SK-N-SH treated with all-trans-retinoic acid at 6 μM for 48 hours (cell line): ENCODE data around the gene AFAP1.

ENCODE experiments used
- ATAC-seq: fragments of 200-7000 bp; cut with Tn5 transposase; 3 replicates; pipeline ENCODE4 v1.9.1; 2020; ENCODE audit warnings: mild to moderate bottlenecking, moderate library complexity
- ARNTL ChIP-seq: fragments of 450-650 bp; formaldehyde crosslinking; IDR thresholded peaks from 2 replicates; pipeline ENCODE4 v1.5.0; 2020; ENCODE audit warnings: low read depth, mild to moderate bottlenecking, moderate library complexity, borderline replicate concordance
- BACH2 ChIP-seq: fragments of 250-450 bp; sonication (Bioruptor Pico); IDR thresholded peaks from 2 replicates; pipeline ENCODE4 v1.9.0; 2021; ENCODE audit warnings: mild to moderate bottlenecking, borderline replicate concordance
- CSDC2 ChIP-seq: fragments of 250-450 bp; sonication (Bioruptor Pico); IDR thresholded peaks from 2 replicates; pipeline ENCODE4 v1.5.0; 2020; ENCODE audit warnings: mild to moderate bottlenecking, moderate library complexity
- ESRRG ChIP-seq: fragments of 250-450 bp; sonication (Bioruptor Pico); IDR thresholded peaks from 2 replicates; pipeline ENCODE4 v1.6.1; 2021; ENCODE audit warnings: mild to moderate bottlenecking
- GLIS3 ChIP-seq: fragments of 250-450 bp; sonication (Bioruptor Pico); IDR thresholded peaks from 2 replicates; pipeline ENCODE4 v1.5.0; 2020; ENCODE audit warnings: mild to moderate bottlenecking, moderate library complexity
- ISL1 ChIP-seq: fragments of 250-450 bp; sonication (Bioruptor Pico); IDR thresholded peaks from 2 replicates; pipeline ENCODE4 v2.1.2; 2022; ENCODE audit warnings: mild to moderate bottlenecking, moderate library complexity
- OSR1 ChIP-seq: fragments of 250-450 bp; sonication (Bioruptor Pico); IDR thresholded peaks from 2 replicates; pipeline ENCODE4 v1.8.0; 2022; ENCODE audit warnings: moderate library complexity, mild to moderate bottlenecking, inconsistent platforms
- PPARA ChIP-seq: fragments of 250-450 bp; sonication (Bioruptor Pico); IDR thresholded peaks from 2 replicates; pipeline ENCODE4 v1.5.0; 2020; ENCODE audit warnings: mild to moderate bottlenecking, borderline replicate concordance
- RARB ChIP-seq: fragments of 250-450 bp; sonication (Bioruptor Pico); IDR thresholded peaks from 2 replicates; pipeline ENCODE4 v1.8.0; 2021; ENCODE audit warnings: mild to moderate bottlenecking, moderate library complexity
- SNAI2 ChIP-seq: fragments of 250-450 bp; sonication (Bioruptor Pico); IDR thresholded peaks from 2 replicates; pipeline ENCODE4 v1.5.0; 2020; ENCODE audit warnings: mild to moderate bottlenecking, moderate library complexity
- TCF4 ChIP-seq: fragments of 250-450 bp; sonication (Bioruptor Pico); IDR thresholded peaks from 2 replicates; pipeline ENCODE4 v1.8.0; 2021; ENCODE audit warnings: mild to moderate bottlenecking, moderate library complexity, borderline replicate concordance
- TOX ChIP-seq: fragments of 250-450 bp; sonication (Bioruptor Pico); IDR thresholded peaks from 2 replicates; pipeline ENCODE4 v1.8.0; 2021; ENCODE audit warnings: mild to moderate bottlenecking, moderate library complexity, borderline replicate concordance
- ZC3H10 ChIP-seq: fragments of 250-450 bp; sonication (Bioruptor Pico); IDR thresholded peaks from 2 replicates; pipeline ENCODE4 v1.5.1; 2021; ENCODE audit warnings: mild to moderate bottlenecking, moderate library complexity
- ZFP3 ChIP-seq: fragments of 250-450 bp; sonication (Bioruptor Pico); IDR thresholded peaks from 2 replicates; pipeline ENCODE4 v1.5.0; 2020; ENCODE audit warnings: mild to moderate bottlenecking, moderate library complexity
- ZFP30 ChIP-seq: fragments of 450-650 bp; formaldehyde crosslinking; IDR thresholded peaks from 2 replicates; pipeline ENCODE4 v1.5.0; 2022; ENCODE audit warnings: mild to moderate bottlenecking, moderate library complexity
- ZNF565 ChIP-seq: fragments of 450-650 bp; formaldehyde crosslinking; conservative IDR thresholded peaks from 2 replicates; pipeline ENCODE4 v1.5.0; 2020; ENCODE audit warnings: low read depth, mild to moderate bottlenecking, moderate library complexity
- ZNF70 ChIP-seq: fragments of 450-650 bp; formaldehyde crosslinking; IDR thresholded peaks from 2 replicates; pipeline ENCODE4 v1.5.0; 2020; ENCODE audit warnings: mild to moderate bottlenecking, moderate library complexity
- ZNF8 ChIP-seq: fragments of 450-650 bp; formaldehyde crosslinking; IDR thresholded peaks from 2 replicates; pipeline ENCODE4 v1.5.0; 2020; ENCODE audit warnings: mild to moderate bottlenecking, moderate library complexity
- TF ChIP-seq, protein P1 (sequence below): fragments of 250-450 bp; sonication (Bioruptor Pico); IDR thresholded peaks from 2 replicates; pipeline ENCODE4 v1.5.1; 2020; ENCODE audit warnings: low read depth, mild to moderate bottlenecking, moderate library complexity
- TF ChIP-seq, protein P2 (sequence below): fragments of 250-450 bp; sonication (Bioruptor Pico); IDR thresholded peaks from 2 replicates; pipeline ENCODE4 v1.5.1; 2021; ENCODE audit warnings: mild to moderate bottlenecking, moderate library complexity
- TF ChIP-seq, protein P3 (sequence below): fragments of 250-450 bp; sonication (Bioruptor Pico); IDR thresholded peaks from 2 replicates; pipeline ENCODE4 v1.8.0; 2021; ENCODE audit warnings: low read depth, mild to moderate bottlenecking, moderate library complexity, borderline replicate concordance
- TF ChIP-seq, protein P4 (sequence below): fragments of 250-450 bp; sonication (Bioruptor Pico); IDR thresholded peaks from 2 replicates; pipeline ENCODE4 v1.5.0; 2020; ENCODE audit warnings: mild to moderate bottlenecking, moderate library complexity
- TF ChIP-seq, protein P5 (sequence below): fragments of 250-450 bp; sonication (Bioruptor Pico); IDR thresholded peaks from 2 replicates; pipeline ENCODE4 v1.8.0; 2020; ENCODE audit warnings: mild to moderate bottlenecking, moderate library complexity, borderline replicate concordance

AFAP1 gene

DNA sequence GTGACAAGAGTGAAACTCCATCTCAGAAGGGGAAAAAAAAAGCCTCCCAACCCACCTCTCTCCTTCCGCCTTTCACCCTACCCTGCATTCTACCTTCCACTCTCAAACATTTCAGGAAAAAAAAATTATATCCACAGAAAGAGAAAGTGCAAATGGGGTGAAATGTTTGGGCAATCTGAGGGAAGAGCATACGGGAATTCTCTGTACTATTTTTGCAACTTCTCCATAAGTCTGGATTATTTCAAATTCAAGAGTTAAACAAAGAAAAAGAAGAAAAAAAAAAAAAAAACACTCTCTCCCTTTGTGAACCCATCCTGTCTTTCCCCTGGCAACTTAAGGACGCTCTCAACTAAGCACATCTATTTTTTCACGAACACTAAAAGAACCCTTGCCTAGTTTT is 41.3 kb downstream of the AFAP1 start:
- no peak for ATAC-seq
- TF ChIP-seq ZNF565 (CRISPR knock-in tag) (no peak), ZC3H10 (no peak), ZFP30 (CRISPR knock-in tag) (no peak), ZNF8 (CRISPR knock-in tag) (no peak), CSDC2 (CRISPR knock-in tag) (no peak), GLIS3 (CRISPR knock-in tag) (no peak), OSR1 (CRISPR knock-in tag) (no peak), SNAI2 (CRISPR knock-in tag) (no peak)
- TF ChIP-seq, protein P1, sequence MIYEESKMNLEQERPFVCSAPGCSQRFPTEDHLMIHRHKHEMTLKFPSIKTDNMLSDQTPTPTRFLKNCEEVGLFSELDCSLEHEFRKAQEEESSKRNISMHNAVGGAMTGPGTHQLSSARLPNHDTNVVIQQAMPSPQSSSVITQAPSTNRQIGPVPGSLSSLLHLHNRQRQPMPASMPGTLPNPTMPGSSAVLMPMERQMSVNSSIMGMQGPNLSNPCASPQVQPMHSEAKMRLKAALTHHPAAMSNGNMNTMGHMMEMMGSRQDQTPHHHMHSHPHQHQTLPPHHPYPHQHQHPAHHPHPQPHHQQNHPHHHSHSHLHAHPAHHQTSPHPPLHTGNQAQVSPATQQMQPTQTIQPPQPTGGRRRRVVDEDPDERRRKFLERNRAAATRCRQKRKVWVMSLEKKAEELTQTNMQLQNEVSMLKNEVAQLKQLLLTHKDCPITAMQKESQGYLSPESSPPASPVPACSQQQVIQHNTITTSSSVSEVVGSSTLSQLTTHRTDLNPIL (CRISPR knock-in tag): no peak

DNA sequence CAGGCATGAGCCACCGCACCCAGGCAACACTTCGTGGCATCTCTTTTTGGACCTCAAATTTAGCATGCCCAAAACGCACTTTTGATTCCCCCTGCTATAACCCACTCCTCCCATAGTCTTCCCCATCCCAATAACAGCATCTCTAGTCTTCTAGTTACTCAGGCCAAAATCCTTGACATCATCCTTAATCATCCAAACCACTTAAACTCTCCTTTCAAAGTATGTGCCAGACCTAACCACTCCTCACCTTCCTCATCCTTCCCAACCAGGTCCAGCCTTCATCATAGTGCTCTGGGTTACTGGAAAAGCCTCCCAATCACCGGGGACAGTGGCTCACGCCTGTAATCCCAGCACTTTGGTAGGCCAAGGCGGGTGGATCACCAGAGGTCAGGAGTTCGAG is 41.9 kb downstream of the AFAP1 start:
- ATAC-seq: no peak
- TF ChIP-seq TOX (CRISPR knock-in tag) (no peak), ZNF8 (CRISPR knock-in tag) (no peak), ZFP30 (CRISPR knock-in tag) (no peak), ZNF70 (CRISPR knock-in tag) (no peak), OSR1 (CRISPR knock-in tag) (no peak), CSDC2 (CRISPR knock-in tag) (no peak), BACH2 (CRISPR knock-in tag) (no peak), ARNTL (CRISPR knock-in tag) (no peak)
- TF ChIP-seq, protein P2, sequence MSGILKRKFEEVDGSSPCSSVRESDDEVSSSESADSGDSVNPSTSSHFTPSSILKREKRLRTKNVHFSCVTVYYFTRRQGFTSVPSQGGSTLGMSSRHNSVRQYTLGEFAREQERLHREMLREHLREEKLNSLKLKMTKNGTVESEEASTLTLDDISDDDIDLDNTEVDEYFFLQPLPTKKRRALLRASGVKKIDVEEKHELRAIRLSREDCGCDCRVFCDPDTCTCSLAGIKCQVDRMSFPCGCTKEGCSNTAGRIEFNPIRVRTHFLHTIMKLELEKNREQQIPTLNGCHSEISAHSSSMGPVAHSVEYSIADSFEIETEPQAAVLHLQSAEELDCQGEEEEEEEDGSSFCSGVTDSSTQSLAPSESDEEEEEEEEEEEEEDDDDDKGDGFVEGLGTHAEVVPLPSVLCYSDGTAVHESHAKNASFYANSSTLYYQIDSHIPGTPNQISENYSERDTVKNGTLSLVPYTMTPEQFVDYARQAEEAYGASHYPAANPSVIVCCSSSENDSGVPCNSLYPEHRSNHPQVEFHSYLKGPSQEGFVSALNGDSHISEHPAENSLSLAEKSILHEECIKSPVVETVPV (CRISPR knock-in tag): no peak

DNA sequence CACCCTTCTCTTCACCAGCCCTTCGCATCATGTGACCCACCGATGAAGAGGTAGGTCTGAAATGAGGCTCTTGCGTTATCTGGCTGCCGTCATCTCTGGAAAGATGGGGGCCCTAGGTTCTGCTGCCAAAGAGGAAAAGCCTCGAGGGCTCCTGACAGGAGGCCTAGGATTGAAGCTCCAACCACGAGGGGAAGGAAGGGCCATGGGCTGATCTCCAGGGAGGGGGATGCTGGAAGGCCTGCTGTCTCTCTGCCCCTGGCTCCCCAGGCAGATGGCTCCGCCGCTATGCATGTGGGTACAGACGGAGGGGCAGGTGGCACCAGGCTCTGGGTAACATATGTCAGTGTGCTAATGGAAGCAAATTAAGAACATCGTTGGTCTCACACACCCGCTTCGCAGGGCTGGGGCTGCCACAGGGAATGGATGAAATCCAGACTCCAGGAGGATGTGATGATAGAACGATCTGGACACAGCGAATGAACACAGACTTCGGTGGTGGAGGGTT is 44.9 kb downstream of the AFAP1 start:
- peak; percentile 5; the same call in 1 of the 3 replicates for ATAC-seq
- TF ChIP-seq PPARA (CRISPR knock-in tag): peak; percentile 12; the same call in 1 of the 2 replicates
- TF ChIP-seq ZNF565 (CRISPR knock-in tag): 0 out of 2 replicates have a peak, but pooled peaks have one; percentile 20
- TF ChIP-seq ZNF8 (CRISPR knock-in tag): peak; percentile 52
- TF ChIP-seq GLIS3 (CRISPR knock-in tag): no peak
- TF ChIP-seq, protein P3, sequence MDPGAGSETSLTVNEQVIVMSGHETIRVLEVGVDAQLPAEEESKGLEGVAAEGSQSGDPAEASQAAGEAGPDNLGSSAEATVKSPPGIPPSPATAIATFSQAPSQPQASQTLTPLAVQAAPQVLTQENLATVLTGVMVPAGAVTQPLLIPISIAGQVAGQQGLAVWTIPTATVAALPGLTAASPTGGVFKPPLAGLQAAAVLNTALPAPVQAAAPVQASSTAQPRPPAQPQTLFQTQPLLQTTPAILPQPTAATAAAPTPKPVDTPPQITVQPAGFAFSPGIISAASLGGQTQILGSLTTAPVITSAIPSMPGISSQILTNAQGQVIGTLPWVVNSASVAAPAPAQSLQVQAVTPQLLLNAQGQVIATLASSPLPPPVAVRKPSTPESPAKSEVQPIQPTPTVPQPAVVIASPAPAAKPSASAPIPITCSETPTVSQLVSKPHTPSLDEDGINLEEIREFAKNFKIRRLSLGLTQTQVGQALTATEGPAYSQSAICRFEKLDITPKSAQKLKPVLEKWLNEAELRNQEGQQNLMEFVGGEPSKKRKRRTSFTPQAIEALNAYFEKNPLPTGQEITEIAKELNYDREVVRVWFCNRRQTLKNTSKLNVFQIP (CRISPR knock-in tag): no peak
- peak; percentile 84; the same call in 1 of the 2 replicates for TF ChIP-seq CSDC2 (CRISPR knock-in tag)
- peak; percentile 63 for TF ChIP-seq ISL1 (CRISPR knock-in tag)
- TF ChIP-seq, protein P2 (CRISPR knock-in tag): no peak
- TF ChIP-seq ZC3H10: no peak
- no peak for TF ChIP-seq ZFP30 (CRISPR knock-in tag)
- TF ChIP-seq, protein P4, sequence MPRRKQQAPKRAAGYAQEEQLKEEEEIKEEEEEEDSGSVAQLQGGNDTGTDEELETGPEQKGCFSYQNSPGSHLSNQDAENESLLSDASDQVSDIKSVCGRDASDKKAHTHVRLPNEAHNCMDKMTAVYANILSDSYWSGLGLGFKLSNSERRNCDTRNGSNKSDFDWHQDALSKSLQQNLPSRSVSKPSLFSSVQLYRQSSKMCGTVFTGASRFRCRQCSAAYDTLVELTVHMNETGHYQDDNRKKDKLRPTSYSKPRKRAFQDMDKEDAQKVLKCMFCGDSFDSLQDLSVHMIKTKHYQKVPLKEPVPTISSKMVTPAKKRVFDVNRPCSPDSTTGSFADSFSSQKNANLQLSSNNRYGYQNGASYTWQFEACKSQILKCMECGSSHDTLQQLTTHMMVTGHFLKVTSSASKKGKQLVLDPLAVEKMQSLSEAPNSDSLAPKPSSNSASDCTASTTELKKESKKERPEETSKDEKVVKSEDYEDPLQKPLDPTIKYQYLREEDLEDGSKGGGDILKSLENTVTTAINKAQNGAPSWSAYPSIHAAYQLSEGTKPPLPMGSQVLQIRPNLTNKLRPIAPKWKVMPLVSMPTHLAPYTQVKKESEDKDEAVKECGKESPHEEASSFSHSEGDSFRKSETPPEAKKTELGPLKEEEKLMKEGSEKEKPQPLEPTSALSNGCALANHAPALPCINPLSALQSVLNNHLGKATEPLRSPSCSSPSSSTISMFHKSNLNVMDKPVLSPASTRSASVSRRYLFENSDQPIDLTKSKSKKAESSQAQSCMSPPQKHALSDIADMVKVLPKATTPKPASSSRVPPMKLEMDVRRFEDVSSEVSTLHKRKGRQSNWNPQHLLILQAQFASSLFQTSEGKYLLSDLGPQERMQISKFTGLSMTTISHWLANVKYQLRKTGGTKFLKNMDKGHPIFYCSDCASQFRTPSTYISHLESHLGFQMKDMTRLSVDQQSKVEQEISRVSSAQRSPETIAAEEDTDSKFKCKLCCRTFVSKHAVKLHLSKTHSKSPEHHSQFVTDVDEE (CRISPR knock-in tag): peak; percentile 98
- TF ChIP-seq TOX (CRISPR knock-in tag): no peak
- peak; percentile 98 for TF ChIP-seq TCF4 (CRISPR knock-in tag)
- TF ChIP-seq, protein P5, sequence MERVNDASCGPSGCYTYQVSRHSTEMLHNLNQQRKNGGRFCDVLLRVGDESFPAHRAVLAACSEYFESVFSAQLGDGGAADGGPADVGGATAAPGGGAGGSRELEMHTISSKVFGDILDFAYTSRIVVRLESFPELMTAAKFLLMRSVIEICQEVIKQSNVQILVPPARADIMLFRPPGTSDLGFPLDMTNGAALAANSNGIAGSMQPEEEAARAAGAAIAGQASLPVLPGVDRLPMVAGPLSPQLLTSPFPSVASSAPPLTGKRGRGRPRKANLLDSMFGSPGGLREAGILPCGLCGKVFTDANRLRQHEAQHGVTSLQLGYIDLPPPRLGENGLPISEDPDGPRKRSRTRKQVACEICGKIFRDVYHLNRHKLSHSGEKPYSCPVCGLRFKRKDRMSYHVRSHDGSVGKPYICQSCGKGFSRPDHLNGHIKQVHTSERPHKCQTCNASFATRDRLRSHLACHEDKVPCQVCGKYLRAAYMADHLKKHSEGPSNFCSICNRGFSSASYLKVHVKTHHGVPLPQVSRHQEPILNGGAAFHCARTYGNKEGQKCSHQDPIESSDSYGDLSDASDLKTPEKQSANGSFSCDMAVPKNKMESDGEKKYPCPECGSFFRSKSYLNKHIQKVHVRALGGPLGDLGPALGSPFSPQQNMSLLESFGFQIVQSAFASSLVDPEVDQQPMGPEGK (CRISPR knock-in tag): no peak
- TF ChIP-seq, protein P1 (CRISPR knock-in tag): no peak
- peak; percentile 55 for TF ChIP-seq ZFP3 (CRISPR knock-in tag)
- 0 out of 2 replicates have a peak, but pooled peaks have one; percentile 63 for TF ChIP-seq ARNTL (CRISPR knock-in tag)
- peak; percentile 85 for TF ChIP-seq SNAI2 (CRISPR knock-in tag)
- TF ChIP-seq BACH2 (CRISPR knock-in tag): no peak
- TF ChIP-seq ESRRG (CRISPR knock-in tag): no peak
- no peak for TF ChIP-seq OSR1 (CRISPR knock-in tag)
- TF ChIP-seq RARB: no peak
- peak; percentile 60 for TF ChIP-seq ZNF70 (CRISPR knock-in tag)
